ENCODE measurements around the gene NAPSA.

The NAPSA gene

DNA sequence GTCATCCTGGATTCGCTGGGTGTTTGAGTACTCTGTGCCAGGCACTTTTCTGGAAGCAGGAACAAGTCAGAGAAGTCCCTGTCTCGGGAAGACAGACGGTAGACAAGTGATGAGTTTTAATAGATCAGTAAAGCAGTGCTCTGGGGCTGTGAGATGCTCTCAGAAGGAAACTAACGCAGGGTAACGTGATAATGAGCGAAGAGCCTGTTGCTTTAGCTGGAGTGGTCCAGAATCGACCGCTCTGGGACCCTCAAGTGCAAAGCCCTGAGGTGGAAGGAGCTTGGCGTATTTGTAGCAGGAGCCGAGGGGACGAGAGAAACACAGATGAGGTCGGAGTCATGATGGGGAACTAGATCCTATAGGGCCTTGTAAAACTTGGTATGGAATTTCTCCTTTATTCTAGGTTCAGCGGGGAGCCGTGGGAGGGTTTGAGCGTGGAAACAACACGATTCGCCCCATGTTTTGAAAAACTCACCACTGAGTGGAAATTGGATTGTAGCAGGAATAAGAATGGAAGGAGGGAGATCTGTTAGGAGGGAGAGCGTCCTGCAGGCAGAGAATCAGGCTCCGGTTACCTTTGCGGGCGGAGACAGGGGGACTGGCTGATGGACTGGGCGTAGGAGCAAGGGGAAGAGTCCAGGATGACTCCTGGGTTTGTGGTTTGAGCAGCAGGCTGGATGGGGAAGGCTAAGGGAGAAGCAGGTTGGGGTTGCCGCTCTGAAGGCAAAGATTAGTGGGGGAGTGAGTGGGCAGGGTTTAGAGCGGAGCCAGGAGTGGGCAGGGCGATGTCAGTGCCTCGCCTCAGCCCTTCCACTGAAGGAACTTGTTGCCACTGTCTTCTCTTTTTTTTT is 19.5 kb upstream of the NAPSA start:
- DNase-seq (ENCODE audit: low spot score), result no peak
- TF ChIP-seq, protein P1, sequence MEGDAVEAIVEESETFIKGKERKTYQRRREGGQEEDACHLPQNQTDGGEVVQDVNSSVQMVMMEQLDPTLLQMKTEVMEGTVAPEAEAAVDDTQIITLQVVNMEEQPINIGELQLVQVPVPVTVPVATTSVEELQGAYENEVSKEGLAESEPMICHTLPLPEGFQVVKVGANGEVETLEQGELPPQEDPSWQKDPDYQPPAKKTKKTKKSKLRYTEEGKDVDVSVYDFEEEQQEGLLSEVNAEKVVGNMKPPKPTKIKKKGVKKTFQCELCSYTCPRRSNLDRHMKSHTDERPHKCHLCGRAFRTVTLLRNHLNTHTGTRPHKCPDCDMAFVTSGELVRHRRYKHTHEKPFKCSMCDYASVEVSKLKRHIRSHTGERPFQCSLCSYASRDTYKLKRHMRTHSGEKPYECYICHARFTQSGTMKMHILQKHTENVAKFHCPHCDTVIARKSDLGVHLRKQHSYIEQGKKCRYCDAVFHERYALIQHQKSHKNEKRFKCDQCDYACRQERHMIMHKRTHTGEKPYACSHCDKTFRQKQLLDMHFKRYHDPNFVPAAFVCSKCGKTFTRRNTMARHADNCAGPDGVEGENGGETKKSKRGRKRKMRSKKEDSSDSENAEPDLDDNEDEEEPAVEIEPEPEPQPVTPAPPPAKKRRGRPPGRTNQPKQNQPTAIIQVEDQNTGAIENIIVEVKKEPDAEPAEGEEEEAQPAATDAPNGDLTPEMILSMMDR (IDR thresholded peaks at IDR 0.05; ENCODE audit: extremely low read depth, insufficient read depth, missing control alignments), result no peak
- in situ Hi-C loops (cut with MboI; ENCODE audit: low pct_unique_long_range_greater_than_20kb, low sequenced_read_pairs, unreplicated experiment), result no loop called here

DNA sequence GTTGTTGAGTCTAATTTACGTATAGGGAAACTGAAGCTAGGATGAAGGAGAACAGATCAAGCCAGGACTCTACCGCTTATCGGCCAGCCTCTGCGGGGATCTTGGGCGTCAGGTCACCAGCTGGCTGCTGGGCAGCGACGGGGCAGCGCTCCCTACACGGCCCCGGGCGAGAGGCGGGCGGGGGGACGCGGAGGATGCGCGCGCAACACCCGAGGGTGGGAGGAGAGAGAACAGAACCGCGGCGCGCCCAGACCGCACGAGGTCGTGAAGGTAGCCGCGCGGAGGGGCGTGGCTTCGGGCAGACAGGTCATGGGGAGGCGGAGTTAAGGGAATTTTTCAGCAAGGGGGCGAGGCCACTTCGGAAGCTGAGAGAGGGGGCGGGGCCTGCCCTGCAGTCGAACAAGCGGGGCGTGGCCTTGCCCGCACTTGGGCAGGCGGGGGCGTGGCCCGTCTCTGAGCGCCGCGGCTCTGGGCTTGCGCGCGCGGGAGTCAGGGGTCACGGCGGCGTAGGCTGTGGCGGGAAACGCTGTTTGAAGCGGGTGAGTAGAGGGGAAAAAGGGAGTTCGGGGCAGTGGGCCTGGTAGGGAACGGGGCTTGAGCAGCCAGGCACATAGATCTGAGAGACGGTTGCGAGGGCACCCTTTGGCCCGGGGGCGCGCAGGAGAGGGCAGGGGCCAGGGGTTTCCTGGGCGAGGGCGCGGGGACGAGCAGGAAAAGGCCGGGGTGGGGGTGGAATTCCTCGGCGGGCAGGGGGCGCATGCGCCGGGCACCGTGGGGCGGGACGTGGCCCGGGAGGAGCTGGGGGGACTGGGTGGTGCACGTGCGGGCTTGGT is 18.6 kb upstream of the NAPSA start, which contains the start of gene POLD1:
TSS of gene POLD1 (plus strand) at position 496 of the 833 bp plus-strand sequence. CDS start 14,505 bp downstream, outside the sequence.
- DNase-seq (ENCODE audit: low spot score), result peak; percentile 100
- in situ Hi-C loops (cut with MboI; ENCODE audit: low pct_unique_long_range_greater_than_20kb, low sequenced_read_pairs, unreplicated experiment), result no loop called here
- TF ChIP-seq, protein P1 (IDR thresholded peaks at IDR 0.05; ENCODE audit: extremely low read depth, insufficient read depth, missing control alignments), result no peak

DNA sequence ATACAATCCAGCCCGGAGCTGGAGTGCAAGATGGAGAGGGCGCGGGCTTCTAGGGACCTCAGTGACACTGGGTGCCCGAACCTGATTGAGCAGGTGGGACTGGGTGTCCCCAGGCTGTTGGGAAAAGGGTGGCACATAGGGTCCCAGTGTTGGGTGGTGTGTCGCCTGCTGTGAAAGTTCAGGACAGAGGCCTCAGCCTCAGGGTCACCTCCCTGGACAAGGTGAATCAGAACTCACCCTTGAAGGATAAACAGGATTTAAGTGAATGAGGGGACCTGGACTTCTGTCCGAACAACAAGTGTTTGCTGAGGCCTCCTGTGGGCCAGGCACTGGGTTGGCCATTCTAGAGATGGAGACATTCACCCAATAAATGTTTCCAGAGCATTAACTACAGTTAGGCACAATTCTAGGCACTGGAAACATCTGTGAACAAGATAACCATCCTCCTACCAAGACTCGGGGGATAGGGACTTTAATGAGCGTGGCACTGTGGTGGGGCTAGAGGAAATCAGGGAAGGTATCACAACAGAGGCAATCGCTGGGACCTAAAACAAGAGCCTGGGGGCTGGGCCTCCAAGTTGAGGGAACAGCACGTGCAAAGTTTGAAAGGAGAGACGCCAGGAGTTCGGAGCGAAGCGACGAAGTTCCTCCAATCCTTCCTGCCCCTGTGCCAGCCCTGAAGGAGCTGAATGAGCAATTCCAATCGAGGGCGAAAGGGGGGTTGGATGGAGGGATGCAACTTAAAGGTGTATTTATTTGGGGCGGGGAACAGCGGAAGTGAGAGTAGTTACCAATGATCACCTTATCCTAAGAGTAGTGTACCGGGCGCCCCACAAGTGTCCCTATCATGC is 17.8 kb upstream of the NAPSA start:
- in situ Hi-C loops (cut with MboI; ENCODE audit: low pct_unique_long_range_greater_than_20kb, low sequenced_read_pairs, unreplicated experiment), result no loop called here
- TF ChIP-seq, protein P1 (IDR thresholded peaks at IDR 0.05; ENCODE audit: extremely low read depth, insufficient read depth, missing control alignments), result no peak
- DNase-seq (ENCODE audit: low spot score), result no peak

DNA sequence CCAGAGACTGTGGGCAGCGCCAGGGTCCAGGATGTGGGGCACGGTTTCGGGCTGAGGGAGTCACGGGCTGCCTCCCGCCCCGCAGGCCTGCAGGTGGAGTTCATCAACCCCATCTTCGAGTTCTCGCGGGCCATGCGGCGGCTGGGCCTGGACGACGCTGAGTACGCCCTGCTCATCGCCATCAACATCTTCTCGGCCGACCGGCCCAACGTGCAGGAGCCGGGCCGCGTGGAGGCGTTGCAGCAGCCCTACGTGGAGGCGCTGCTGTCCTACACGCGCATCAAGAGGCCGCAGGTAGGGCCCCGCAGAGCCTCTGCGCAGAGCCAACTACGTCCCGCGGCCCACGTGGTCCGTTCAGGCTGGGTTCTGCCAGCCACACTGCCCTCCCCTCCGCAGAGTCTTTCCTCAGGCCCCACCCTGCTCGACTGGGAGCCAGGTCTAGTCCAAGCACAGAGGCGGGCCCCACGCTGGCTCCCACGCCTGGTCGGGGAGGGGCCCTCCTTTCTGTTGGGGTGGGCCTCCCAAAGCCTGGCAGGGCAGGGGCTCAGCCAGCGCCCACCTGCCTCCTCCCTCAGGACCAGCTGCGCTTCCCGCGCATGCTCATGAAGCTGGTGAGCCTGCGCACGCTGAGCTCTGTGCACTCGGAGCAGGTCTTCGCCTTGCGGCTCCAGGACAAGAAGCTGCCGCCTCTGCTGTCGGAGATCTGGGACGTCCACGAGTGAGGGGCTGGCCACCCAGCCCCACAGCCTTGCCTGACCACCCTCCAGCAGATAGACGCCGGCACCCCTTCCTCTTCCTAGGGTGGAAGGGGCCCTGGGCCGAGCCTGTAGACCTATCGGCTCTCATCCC is 16.7 kb upstream of the NAPSA start:
- in situ Hi-C loops (cut with MboI; ENCODE audit: low pct_unique_long_range_greater_than_20kb, low sequenced_read_pairs, unreplicated experiment), result no loop called here
- TF ChIP-seq, protein P1 (IDR thresholded peaks at IDR 0.05; ENCODE audit: extremely low read depth, insufficient read depth, missing control alignments), result no peak
- DNase-seq (ENCODE audit: low spot score), result no peak

DNA sequence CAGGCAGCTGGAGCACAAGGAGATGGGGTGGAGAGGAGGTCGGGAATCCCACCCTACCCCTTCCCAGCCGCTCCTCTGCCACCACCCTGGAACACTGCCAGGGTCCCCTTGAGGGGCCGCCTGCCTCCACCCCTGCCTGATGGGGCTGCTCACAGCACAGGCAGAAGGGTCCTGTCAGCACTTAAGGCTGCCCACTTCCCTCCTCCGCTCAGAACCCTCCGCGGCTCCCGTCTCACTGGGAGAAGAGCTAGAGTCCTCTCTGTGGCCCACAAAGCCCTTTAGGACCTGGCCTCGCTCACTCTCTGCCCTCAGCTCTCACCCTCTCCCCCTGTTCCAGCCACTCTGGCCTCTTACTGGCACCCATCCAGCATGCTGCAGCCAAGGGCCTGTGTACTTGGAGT is 15.3 kb upstream of the NAPSA start:
- TF ChIP-seq, protein P1 (IDR thresholded peaks at IDR 0.05; ENCODE audit: extremely low read depth, insufficient read depth, missing control alignments), result no peak
- no peak for DNase-seq (ENCODE audit: low spot score)
- in situ Hi-C loops (cut with MboI; ENCODE audit: low pct_unique_long_range_greater_than_20kb, low sequenced_read_pairs, unreplicated experiment), result no loop called here
